HuH-7 (cell line): ENCODE results near the gene FER.
"Not testable (repeated sequence)": the region's sequence is repeated elsewhere in the genome, so short reads cannot be mapped to it uniquely, and the experiment has no call there.

Source experiments
- DNase-seq: peaks from one replicate; pipeline ENCODE4 v3.0.0; 2011; ENCODE audit warnings: low spot score

FER gene

DNA sequence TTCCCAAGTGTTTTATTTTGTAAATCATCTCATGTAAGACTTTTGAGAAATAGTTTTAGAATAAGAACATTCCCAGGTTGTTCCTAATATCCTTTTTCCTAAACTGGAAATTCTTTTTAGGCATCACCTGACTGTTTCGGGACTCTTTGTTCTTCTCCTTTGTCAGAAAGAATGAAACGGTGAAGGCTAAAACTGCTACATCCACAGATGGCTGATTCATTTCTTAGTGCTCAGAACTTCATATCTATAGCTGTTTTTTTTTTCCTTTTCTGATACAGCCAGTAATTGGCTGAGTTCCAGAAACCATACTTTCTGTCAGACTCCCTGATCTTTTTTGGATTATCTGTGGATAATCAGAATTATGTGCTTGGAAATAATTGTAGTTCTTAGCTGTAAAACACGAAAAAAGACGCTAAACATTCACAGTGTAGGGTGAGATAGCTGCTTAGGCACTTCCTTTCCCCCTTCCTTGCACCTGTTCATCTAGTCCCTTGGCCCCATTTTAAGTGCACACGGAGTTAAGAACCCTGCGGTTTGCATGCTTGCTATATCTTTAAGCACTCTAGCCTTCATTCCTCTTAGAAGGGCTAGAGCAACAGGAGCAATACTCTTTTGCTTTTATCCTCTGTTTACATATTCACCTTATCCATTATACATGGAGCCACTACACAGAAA lies 378.2 kb downstream of the FER start:
- no peak for DNase-seq

DNA sequence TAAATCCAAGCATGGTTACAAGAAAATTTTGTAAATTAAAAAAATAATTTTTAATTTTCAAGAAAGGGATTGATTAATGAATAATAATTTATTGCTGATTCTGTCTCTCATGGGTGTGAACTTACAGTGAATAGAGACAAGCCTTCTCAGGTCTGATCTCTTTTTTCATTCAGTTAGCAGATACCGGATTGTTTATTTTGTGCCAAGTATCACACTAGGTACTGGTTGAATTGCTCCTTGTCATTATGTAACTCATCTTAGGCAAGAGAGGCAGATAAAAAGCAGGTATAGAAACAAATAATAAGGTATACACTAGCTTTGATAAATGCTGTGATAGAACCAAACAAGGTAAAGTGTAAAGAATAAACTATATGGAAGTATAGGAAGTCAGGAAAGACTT lies 378.8 kb downstream of the FER start:
- DNase-seq, result no peak

DNA sequence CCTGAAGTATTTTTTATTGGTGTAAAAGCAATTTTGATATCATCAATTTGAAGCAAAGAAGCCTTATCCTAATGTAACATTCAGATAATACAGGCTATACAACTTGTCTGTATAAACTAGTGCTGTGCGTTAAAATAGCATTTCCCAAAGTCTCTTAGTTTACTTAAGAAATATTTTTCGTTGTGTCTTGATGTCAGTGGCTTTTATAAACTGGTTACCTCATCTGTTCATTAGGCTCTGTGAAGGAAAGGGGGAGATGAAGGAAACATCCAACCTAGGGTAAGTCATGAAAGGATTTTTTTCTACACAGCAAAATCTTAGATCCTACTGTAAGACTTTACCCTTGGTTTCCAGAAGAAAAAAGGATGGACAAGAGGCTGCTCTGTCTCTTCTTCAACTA lies 389.2 kb downstream of the FER start:
- no peak for DNase-seq

GRCh38 chr5:109141222-109142200 lies 393.8 kb downstream of the FER start:
- DNase-seq, result peak; percentile 2

DNA sequence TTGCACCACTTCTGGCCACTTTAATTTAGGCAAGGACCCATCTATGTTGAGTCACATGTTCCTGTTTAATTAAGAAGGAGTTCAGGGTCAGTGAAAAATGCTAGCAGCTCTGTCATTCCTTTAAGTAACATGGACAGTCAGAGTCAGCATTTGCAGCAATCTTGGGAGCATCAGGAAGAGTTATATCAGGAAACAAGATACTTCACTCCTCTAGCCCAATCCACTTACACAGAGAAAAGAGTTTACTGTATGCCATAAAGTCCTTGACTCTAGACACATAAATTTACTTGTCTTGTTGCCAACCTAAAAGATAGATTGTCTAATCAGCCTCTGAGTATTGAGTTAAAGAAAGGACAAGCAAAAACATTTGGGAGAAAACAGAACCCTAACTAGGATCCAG lies 395.3 kb downstream of the FER start:
- no peak for DNase-seq

DNA sequence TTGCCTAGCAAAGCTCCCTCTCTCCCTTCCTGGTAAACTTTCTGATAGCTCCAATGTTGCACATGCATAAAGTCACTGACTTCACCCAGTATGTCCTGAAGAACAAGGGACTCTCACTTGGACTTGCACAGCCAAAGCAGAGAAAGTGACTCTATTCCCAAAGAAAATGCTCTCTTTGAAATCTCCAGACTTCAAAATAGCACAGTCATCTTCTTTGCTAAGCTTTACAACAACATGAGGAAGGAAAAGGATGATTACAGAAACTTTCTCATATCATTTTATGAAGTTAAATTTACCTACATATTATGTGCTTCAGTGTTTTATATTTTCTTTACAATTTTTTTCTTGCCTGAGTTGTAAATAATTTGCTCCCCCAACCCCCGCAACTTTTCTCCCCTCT lies 397.4 kb downstream of the FER start:
- no peak for DNase-seq

DNA sequence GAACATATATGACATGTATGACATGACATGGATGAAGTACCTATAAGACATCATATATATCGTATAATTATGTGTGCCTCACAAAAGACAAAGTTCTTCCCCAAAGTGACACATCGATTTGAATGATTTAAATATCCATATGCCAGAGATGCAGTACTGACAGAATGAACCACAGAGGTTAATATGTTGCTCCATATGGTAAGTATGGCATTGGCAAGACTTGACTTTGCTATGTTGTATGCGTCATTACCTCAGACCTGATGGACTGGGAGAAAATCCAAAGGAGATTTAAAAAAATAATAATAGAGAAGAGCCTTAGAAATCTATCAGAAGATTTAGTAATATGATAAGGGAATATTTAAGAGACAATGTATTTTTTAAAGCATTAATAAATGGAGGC lies 398.9 kb downstream of the FER start:
- DNase-seq, result no peak

DNA sequence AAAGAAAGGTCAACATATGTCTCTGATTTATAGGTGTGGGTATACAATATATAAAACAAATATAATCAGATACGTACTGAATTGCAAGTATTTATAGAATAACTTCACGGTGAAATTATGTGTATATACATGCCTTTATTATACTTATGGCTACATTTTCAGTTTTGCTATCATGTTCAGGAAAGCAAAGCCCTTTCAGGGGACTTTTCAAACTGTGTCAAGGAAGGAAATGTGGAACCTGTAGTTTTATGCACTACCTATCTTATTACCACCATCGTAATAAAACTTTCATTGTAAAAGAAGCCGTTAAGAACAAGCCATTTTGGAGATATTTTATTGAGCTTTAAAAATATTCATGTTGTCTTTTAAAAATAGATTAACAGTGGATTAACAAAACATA lies 404.9 kb downstream of the FER start:
- no peak for DNase-seq

DNA sequence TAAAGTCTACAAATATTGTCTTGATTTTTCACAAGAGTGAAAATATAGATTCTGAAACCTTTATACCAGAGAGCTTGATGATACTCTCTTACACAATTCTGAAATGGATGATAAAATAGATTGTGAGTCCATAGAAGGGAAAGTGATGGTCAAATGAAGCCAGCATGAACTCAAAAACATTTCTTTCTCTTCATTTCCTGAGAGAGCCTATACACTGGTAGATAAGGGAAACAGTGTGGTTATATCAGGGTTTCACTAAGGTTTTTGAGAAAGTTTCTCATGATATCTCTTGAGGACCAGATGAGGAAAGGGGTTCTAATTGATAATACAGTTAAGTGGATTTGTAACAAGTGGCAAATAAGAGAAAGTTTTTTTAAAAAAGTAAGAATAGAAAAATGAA lies 407.9 kb downstream of the FER start:
- DNase-seq, result no peak

- no peak for DNase-seq
Observed at GRCh38 chr5:109156885-109157284, 409.2 kb downstream of the FER start.

GRCh38 chr5:109160468-109160867 lies 412.8 kb downstream of the FER start:
- no peak for DNase-seq

DNA sequence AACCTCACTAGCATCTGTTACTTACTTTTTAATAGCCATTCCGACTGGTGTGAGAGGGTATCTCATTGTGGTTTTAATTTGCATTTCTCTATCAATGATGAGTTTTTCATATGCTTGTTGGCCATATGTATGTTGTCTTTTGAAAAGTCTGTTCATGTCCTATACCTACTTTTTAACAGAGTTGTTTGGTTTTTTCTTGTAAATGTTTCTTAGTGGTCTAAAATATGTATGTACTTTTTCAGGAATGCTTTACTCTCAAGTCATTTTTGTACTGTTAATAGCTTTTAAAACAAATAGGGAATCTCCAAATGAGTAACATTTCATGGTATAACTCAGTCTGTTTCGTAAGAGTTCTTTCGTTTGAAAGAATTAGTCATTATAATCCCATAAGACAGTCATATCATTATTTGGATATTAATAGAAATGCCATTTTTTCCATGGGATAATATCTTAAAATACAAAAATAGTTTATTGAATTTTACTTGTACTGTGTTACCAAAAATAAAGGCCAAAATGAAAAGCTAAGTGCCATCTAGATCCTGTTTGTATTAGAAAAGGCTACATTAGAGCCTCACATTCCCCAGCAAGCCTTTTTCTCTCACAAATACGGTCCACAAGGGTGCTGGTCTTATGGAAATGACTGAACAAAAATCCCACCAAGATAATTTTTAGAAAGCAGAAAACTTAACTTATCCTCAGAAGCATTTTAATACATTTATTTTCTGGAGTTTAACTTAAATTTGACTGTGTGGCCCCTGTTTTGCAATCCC lies 414.4 kb downstream of the FER start:
- DNase-seq, result no peak

- no peak for DNase-seq
Observed at GRCh38 chr5:109163336-109163735, 415.6 kb downstream of the FER start.

GRCh38 chr5:109164001-109164400 lies 416.3 kb downstream of the FER start:
- no peak for DNase-seq

DNA sequence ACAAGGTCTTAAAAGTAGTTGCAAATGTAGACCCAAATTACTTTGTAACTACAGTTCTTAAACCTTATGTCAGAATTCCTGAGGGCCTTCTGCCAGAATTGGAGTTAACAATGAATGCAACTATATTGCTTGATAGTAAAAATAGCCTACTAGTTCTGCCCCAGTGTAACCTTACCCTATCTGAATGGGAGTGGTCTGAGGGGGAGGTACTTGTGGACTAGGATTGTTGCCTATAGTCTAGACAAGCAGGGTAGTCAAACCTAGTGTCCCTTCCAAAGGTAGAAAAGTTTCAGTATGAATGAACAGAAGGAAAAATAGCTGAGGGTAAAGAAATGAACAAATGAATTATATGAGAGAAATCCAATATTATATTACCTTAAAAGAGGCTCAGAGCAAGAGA lies 419.9 kb downstream of the FER start:
- no peak for DNase-seq

DNA sequence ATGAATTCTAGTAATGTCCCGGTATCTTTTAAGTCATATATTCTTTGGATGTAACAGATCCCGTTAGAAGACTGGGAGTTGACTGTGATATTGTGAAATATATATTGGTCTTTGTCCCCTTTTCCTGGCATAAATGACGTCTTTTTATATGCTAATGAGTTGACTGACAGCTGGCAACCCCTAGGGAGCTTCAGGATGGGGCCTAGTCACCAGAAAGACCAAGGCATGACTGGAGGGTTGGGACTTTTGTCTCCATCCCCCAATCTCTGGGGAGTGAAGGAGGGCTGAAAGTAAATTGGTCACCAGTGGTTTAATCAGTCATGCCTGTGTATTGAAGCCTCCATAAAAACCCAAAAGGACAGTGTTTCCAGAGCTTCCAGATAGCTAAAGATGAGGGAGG lies 420.5 kb downstream of the FER start:
- no peak for DNase-seq

- DNase-seq, result no peak
Observed at GRCh38 chr5:109170629-109171350, 423.1 kb downstream of the FER start.

- DNase-seq, result not testable (repeated sequence)
Observed at GRCh38 chr5:109171437-109172073, 423.9 kb downstream of the FER start.

GRCh38 chr5:109173036-109173794 lies 425.5 kb downstream of the FER start:
- no peak for DNase-seq

- no peak for DNase-seq
Observed at GRCh38 chr5:109177227-109177626, 429.5 kb downstream of the FER start.

- no peak for DNase-seq
Observed at GRCh38 chr5:109177782-109178181, 430.1 kb downstream of the FER start.
